GM19397 (cell line): Measurements from ENCODE around the gene FITM2.
"Not testable (repeated sequence)": the region's sequence is repeated elsewhere in the genome, so short reads cannot be mapped to it uniquely, and the experiment has no call there.

Experiments used
- ATAC-seq: cut with Tn5 transposase; IDR thresholded peaks from one replicate; pipeline ENCODE4 v1.9.1; 2021; ENCODE audit warnings: mild to moderate bottlenecking, moderate library complexity; ENCODE audit not compliant: unreplicated experiment

The FITM2 gene, protein sequence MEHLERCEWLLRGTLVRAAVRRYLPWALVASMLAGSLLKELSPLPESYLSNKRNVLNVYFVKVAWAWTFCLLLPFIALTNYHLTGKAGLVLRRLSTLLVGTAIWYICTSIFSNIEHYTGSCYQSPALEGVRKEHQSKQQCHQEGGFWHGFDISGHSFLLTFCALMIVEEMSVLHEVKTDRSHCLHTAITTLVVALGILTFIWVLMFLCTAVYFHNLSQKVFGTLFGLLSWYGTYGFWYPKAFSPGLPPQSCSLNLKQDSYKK

DNA sequence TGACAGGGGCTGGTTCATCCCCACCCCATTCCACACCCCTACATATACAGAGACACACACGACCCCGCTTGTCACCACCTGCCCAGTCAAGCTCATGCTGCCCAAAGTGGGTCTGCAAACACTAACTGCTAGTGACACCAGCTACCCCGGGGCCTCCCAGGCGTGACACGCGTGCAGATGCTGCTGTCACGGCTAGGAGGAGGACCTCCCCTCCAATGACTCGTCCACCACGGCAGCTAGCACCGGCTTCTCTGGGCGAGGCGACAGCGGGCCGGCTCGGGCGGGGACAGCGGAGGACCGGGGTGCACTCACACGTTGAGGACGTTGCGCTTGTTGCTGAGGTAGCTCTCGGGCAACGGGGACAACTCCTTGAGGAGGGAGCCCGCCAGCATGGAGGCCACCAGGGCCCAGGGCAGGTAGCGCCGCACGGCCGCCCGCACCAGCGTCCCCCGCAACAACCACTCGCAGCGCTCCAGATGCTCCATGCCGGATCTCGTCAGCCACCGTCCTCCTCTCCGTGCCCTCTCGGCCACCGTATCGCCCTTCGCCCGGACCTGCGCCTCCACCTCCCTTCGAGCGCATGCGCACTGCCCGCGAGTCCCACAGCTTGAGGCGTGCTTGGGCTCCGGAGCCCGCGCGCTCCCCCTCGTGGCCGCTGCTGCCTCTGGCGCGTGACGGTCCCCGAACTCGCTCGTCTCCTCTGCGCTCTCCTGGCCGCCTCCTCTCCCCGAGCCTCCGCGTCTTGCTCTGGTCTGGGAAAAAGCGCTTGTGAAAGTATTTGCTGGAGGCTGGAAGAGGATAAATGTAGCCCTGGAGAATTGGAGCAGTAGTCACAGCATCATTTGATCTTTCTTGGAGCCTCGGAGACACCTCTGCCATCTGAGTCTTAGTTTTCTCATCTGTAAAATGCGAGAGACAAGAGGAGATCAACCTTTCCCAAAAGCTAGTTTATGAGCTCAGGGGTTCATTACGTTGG, at the start of gene FITM2:
TSS of gene FITM2 (minus strand) at position 539 of the 976 bp plus-strand sequence. CDS start at position 485, 54 bp downstream.
- peak; percentile 94 for ATAC-seq

DNA sequence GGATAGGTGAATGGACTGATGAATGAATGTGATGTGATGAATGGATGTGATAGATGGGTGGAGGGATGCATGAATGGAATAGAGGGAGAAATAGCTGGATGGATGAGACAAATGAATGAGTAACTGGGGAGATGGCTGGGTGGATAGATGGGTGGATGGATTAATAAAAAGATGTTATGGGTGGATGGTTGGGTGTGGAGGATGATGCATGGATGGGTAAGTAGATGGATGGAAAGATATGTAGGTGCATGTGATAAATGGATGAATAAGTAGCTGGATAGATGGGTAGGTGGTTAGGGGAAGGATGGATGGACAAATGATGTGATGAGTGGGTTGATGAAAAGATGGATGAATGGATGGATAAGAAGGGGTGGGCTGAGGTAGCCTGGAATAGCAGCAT, 49.2 kb upstream of the FITM2 start:
- no peak for ATAC-seq

DNA sequence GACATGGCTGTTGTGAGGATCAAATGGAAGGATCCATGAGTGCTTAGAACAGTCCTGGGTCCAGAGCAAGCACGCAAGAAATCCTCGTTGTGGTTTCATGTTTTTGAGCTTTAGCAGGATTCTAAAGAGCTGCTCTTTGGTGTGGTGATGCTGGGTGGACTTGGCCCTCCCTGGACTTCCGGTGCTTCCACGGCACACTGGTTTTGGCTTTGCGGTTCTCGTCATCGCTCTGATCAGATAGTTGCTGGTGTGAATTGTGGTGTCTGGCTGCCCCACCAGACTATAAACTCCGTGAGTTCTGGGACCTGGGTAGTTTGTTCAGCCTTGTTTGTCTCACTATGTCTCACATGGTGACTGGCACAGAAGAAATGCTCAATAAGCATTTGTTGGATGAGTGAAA, 47.8 kb upstream of the FITM2 start:
- ATAC-seq, result no peak

DNA sequence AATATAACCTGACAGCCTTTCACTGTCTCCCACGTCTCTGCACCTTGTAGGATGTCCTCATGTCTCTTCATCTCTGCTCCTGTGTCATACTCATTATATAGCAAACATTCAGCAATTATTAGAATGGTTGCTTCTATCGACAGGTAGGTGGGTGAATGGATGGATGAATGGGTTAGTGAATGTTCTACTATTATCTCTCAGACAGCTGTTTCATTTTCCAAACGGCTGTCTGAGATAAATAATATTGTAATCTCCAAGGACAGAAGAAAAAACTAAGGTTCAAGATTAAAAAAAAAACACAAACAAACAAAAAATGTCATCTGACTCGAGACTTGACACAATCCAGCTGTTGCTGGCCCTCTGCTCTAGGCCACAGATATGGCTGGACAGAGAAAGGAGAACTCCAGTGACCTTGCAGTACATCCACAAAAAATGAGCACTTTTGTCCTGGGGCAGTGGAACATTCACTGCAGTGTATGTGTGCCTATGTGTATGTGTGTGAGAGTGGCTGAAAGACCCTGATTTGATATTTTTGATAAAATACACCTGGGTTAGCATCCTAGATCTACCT, 46.6 kb upstream of the FITM2 start:
- ATAC-seq, result no peak

DNA sequence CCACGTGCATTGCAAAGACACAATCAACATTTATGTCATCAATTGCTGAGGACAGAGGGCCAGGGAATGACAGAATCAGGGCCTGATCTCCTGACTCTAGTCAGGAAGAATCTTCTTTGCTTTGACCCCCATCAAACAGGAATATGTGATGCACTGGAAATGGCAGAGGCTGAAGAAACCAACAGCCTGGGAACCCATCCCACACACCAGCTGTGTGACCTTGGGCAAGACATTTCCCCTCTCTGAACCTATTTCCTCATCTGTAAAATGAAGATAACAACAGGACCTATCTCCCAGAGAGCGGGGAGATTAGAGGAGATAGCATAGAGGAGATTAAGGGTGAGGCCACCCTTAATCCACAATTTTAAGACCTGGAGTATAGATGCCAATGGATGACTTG, 46.0 kb upstream of the FITM2 start:
- no peak for ATAC-seq

DNA sequence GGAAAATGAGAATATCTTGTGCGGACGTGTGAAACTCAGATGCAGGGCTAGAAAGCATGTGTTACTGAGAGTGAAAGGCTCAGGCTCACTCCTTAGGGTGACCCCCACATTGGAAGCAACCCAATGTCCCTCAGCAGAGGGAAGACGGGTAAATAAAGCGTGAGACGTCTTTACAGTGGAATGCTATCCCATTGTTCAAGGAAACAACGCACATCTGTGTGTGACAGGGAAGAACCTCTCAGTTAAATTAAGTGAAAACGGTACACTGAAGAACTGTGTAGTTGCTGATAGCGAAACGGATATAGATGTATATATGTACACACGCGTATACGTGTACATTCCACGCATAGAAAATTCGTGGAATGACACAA, 45.3 kb upstream of the FITM2 start:
- ATAC-seq, result no peak

DNA sequence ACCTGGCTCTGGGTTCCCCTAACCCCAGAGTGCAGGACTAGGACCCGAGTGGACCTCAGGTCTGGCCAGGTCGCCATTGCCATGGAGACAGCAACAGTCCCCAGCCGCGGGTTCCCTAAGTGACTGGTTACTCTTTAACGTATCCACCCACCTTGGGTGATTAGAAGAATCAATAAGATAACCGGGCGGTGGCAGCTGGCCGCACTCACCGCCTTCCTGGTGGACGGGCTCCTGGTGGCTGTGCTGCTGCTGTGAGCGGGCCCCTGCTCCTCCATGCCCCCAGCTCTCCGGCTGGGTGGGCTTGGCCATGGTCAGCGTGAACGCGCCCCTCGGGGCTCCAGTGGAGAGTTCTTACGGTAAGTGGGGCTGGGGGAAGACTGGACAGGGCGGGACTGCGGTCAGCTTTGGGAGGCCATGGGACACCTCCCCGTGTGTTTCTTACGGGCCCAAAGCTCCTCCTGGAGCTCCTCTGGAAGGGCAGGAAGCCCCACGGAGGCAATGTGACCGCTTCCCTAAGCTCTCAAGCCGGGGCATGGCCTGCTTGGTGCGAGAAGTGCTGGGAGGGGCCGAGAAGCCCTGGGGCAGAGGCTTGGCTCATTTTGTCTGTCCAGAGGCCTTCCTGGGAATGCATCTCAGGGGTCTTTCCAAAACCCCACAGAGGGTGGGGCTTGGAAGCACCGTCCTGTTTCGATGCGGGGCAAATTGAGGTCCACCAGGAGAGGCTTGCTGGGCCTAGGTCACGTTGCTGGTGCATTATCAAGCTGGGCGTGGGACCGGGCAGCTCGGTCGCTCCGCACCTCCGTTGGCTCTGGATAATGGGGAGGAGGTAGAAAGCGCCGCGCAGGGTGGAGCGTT, 44.7 kb upstream of the FITM2 start, which contains the start of gene HNF4A:
TSS of gene HNF4A (plus strand) at position 202 of the 855 bp plus-strand sequence. CDS start at position 308, 106 bp downstream.
- ATAC-seq, result no peak

DNA sequence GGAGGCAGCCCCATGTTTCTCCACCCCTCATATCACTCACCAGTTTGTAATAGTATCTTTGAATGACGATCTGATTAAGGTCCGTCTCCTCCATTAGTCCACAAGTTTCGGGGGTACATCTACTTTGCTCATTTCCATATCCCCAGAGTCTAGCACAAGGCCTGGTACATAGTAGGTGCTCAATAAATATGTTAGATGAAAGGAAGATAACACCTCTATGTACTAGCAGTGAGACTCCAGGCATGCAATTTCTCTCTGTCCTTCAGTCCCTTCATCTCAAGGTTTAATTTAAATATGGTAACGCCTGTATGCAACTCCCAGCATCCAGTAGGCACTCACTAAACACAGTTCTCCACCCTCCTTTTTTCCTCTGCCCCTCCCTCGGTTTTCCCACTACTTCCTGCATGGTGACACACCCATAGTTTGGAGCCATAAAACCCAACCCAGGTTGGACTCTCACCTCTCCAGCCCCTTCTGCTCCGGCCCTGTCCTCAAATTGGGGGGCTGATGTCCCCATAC, 44.0 kb upstream of the FITM2 start:
- no peak for ATAC-seq

DNA sequence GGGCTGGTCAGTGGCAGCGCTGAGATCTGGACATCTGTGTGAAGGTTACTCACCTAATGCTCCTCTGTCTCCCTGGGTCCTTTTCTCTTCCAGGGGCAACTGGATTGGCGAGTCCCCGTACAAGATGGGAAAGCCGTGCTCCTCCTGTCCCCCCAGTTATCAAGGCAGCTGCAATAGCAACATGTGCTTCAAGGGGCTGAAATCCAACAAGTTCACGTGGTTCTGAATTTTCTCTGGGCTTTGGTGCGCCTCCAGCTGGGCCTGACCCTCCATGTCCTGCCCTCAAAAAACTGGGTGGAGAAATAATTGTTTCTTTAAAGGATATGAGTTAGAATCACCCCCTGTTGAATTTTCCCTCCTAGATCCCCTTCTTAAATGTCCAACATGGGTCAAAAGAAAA, 39.6 kb upstream of the FITM2 start:
- no peak for ATAC-seq

DNA sequence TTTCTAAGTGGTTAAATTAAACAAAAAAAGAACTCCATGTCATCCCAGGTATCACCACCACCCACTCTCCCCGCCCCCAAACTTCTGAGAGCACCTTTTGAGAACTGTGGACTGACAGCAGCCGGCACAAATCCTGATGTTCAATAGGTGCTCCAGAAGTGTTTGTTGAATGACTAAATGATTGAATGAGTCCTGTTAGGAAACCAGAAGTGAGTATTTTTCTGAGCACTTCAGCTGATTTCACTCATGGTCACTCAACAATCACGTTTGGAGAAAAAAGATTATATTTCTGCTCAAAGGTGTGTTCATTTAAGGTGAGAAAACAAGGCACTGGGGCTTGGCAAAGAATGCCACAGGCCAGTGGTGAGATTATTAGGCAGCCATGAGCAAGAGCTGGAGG, 38.3 kb upstream of the FITM2 start:
- no peak for ATAC-seq

DNA sequence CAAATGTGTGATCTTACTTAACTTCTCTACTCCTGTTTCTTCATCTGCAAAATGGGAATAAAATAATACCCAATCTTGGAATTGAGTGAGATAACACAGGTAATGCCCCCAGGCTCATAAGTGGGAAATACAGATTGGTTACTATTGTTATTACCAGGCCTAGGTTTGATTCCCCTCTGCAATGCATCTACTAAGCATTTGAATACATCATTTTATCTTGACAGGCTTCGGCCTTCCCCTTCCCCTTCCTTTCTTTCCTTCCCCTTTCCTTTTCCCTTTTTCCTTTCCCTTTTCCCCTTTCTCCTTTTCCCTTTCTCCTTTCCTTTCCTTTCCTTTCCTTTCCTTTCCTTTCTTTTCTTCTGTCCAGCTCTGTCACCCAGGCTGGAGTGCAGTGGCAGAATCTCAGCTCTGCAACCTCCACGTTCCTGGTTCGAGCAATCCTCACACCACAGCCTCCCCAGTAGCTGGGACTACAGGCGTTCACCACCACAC, 37.2 kb upstream of the FITM2 start:
- no peak for ATAC-seq

DNA sequence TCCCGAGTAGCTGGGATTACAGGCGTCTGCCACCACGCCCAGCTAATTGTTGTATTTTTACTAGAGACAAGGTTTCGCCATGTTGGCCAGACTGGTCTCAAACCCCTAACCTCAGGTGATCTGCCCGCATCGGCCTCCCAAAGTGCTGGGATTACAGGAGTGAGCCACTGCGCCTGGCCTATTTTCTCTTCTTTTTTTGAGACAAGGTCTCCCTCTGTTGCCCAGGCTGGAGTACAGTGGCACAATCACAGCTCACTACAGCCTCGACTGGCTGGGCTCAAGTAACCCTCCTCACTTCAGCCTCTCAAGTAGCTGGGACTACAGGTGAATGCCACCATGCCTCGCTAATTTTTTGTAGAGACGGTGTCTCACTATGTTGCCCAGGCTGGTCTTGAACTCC, 34.9 kb upstream of the FITM2 start:
- ATAC-seq, result not testable (repeated sequence)

DNA sequence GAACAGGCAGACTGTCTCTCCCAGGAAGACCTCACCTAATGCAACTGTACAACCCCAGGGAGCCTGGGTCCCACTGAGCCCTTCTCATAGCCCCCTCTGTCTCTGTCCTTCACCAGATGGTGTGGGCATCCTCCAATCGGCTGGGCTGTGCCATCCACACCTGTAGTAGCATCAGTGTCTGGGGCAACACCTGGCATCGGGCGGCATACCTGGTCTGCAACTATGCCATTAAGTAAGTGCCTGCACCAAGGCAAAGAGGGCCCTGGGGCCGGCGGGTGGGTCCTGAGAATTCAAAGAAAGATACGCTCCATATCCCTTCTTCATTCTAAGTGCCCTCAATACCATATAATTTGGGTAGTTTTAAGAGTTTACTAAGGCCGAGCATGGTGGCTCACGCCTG, 34.1 kb upstream of the FITM2 start:
- no peak for ATAC-seq

DNA sequence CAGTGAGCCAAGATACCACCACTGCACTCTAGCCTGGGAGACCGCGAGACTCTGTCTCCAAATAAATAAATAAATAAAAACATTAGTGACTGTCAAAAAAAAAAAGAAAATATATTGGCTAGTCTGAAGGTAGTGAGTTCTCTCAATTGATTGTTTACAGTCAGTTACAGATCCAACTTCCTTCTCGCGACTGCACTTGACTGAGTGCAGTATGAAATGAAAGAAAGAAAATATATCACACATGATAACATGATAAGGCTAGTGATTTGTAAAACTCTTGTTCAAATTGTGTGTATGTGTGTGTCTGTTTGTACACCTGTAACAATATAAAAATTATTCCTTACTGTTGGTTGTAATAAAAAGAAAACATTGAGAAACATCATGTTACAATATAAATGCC, 33.7 kb upstream of the FITM2 start:
- no peak for ATAC-seq

DNA sequence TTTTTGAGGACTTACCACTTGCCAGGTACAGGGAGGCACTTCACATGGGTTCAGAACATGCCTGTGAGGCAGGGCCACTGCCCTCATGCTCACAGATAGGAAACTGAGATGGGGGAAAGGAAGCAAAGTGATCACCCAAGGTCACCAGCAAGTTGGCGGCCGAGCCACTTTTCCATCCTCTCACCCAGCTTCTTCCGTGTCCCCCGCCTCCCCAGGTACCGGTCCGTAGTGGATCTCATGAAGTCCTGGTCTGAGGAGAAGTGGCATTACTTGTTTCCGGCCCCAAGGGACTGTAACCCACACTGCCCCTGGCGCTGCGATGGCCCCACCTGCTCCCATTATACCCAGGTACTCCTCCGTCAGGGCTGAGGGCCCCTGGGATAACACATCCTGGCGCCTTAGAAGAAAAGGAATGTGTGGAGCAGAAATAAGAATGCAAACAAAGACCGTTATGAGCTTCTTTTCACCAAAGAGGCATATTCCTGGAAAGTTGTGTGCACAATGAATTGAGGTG, 32.2 kb upstream of the FITM2 start:
- no peak for ATAC-seq

DNA sequence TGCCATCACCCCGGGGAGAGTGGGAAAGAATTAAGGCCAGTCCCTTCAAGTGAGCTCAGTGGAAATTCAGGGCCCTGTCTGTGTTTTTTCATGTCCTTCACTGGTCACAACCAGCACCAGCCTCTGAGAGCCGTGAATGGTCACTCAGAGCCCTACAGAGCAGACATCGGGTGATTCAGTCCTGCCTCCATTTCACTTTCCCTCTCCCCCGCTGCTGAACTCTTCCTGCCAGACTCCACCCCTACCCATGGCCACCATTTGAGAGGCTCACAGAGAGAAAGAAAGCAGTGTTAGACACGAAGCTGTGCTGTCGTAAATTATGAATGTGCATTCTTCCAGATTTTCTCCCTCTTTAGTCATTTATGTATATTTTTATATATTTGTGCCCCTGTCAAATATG, 31.2 kb upstream of the FITM2 start:
- ATAC-seq, result no peak

DNA sequence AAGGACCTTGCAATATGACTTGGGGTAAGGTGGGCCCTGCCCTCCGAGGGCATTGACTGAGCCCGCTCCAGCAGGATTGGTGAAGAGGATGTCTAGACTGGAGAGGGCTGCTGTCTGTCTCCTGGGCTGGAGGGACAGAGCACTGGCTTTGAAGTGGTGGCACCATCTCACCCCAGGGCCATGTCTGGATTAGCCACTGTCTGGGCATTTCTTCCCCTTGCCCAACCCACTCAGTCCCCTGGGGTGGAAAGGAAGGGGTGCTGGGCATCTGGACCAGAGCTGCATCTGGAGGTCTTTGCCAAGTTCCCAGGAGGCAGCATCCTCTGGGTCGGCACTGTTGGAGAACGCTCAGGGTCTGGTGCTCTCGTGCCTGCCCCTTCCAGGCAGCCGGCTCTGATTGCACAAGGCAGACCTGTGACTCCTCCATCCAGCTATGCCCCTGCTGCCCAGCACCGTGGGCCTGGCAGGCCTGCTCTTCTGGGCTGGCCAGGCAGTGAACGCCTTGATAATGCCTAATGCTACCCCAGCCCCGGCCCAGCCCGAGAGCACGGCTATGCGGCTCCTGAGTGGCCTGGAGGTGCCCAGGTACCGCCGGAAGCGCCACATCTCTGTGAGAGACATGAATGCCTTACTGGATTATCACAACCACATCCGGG, 25.9 kb upstream of the FITM2 start, which contains the start of gene R3HDML:
TSS of gene R3HDML (plus strand) at position 319 of the 656 bp plus-strand sequence. CDS start at position 434, 115 bp downstream.
- no peak for ATAC-seq

DNA sequence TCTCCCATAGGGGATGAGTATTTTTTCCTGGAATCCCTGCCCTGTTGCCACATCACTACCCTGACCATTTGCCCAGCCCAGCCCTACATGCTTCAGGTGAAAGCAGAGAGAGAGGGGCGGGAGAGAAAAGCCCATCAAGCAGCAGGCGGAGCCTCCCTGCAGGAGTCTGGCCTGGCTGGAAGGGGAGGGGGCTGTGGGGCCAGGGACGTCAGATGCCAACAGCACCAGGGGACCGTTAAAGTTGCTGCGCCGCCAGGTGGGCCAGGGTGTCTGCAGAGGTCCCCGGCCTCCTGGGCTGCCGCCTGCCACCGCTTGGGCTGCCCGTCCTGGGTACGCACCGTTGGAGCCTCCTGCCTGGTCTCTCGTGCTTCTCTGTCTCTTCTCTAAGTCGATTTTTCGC, 25.1 kb upstream of the FITM2 start:
- no peak for ATAC-seq

DNA sequence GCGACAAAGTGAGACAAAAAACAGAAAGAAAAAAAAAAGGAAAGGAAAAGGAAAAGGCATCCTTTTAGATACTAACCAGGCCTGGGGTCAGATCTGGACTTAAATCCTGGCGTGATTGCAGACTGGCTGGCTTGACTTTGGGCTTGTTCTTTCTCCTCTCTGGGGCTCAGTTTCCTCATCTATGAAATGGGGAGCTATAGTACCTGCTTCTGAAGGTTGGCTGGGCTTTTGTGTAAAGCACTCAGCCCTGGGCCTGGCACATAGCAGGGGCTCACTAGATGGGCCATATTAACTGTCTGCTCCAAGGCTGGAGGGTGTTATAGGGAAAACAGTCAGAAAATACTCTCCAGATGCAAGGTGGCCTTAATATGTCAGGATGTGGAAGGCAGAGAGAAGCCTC, 24.7 kb upstream of the FITM2 start:
- ATAC-seq, result no peak

DNA sequence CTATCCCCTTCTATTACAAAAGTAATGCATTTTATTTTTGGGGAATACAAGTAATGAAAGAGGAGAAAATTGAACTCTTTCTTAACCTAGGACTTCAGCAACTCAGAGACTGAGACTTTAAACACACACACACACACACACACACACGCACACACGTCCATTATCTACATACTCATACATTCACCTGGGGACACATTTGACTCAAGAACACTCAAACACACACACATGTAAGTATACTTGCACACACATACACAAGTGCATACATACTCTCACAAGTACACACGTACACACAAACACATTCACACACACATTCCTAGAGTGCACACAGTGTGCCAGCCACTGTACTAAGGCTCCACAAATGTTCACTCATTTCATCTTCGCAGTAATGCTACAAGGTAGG, 23.7 kb upstream of the FITM2 start:
- no peak for ATAC-seq
